SK-N-MC (cell line): ENCODE data around the gene TBC1D7.

Experiments
- DNase-seq: peaks from one replicate; pipeline ENCODE4 v3.0.0-alpha.2; 2011; ENCODE audit warnings: low read depth, low spot score
- H3K27ac ChIP-seq: fragments of 200-600 bp; sonication (generic); 2 replicates; pipeline ENCODE4 v1.5.1; 2016; ENCODE audit warnings: mixed run types
- H3K36me3 ChIP-seq: fragments of 200-600 bp; sonication (generic); 2 replicates; pipeline ENCODE4 v1.6.1; 2017; ENCODE audit warnings: antibody characterized with exemption, low read length, mixed read lengths; ENCODE audit not compliant: insufficient read depth
- H3K4me3 ChIP-seq: fragments of 200-600 bp; sonication (generic); 2 replicates; pipeline ENCODE4 v1.5.1; 2016
- H3K9ac ChIP-seq: fragments of 200-600 bp; sonication (generic); 2 replicates; pipeline ENCODE4 v1.8.0; 2017; ENCODE audit warnings: mixed run types, mixed read lengths; ENCODE audit not compliant: insufficient read length
- H3K9me3 ChIP-seq: fragments of 200-600 bp; sonication (generic); 2 replicates; pipeline ENCODE4 v1.6.1; 2017; ENCODE audit warnings: low read depth, mild to moderate bottlenecking, antibody characterized with exemption, low read length, moderate library complexity, mixed read lengths
- EZH2 ChIP-seq: fragments of 200-600 bp; sonication (generic); IDR thresholded peaks from one replicate; pipeline ENCODE4 v1.6.1; 2017; ENCODE audit warnings: antibody characterized with exemption
- FOXP2 ChIP-seq: optimal IDR thresholded peaks from 2 replicates; pipeline ENCODE3; 2011; ENCODE audit warnings: mild to moderate bottlenecking, moderate library complexity; ENCODE audit not compliant: insufficient read depth; ENCODE audit errors: extremely low read length, control extremely low read depth
- POLR2AphosphoS5 ChIP-seq: IDR thresholded peaks from 2 replicates; pipeline ENCODE4 v1.6.1; 2012; ENCODE audit warnings: mild to moderate bottlenecking, low read depth, low read length, borderline replicate concordance

Gene TBC1D7

GRCh38 chr6:13362412-13362811, 34.1 kb upstream of the TBC1D7 start:
- Histone ChIP-seq H3K9me3 (no peaks in the 10 kb centered on the region), H3K9ac (no peak overlapping the region), H3K36me3 (no peaks in the 10 kb centered on the region), H3K27ac (no peak overlapping the region), H3K4me3 (no peak overlapping the region)
- TF ChIP-seq EZH2 (no peak), FOXP2 (no peak), POLR2AphosphoS5 (no peak)
- DNase-seq: no peak

DNA sequence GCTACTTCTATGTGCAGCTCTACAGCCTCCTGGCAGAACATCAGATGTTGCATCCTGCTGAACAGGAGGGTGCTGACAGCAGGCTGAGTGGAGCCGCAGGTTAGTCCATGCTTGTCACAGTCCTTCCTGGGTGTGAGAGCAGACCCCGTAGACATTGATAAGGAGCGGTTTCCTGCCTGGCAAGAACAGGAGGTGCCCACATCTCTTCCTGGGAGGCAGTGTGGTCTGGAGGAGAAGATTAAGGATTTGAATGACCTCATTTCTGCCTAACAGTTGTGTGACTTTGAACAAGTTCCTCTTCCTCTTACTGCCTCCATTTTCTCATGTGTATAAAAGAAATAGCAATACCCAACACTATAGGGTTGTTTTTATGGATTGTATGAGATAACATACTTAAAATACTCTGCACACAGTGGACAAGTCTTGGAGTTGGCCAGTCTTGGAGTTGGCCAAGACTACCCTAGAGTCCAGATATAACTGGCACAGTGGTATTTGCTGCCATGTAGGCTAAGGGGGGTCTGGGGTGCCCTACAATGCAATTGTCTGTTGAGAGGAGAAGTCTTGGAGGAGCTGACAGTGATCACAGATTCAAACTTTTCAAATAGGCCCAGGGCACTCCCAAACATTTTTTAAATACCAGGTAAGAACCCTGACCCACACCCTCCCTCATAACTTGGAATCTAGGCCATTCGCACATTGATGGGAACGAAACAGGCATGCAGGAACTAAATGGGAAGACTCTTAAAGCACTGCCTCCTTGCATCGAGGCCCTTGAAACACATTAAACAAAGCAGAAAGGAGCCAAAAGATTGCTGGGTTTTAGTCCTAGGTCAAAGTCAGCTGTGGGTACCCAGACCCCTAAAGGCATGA, 32.6 kb upstream of the TBC1D7 start:
- no peaks in the 10 kb centered on the region for H3K36me3 ChIP-seq
- no peak overlapping the region for H3K27ac ChIP-seq
- H3K4me3 ChIP-seq: no peak overlapping the region
- DNase-seq: no peak
- H3K9me3 ChIP-seq: no peaks in the 10 kb centered on the region
- TF ChIP-seq FOXP2: no peak
- TF ChIP-seq EZH2: no peak
- no peak for TF ChIP-seq POLR2AphosphoS5
- H3K9ac ChIP-seq: no peak overlapping the region

- Histone ChIP-seq H3K36me3 (no peaks in the 10 kb centered on the region), H3K4me3 (no peak overlapping the region), H3K9me3 (no peaks in the 10 kb centered on the region), H3K27ac (no peak overlapping the region), H3K9ac (no peak overlapping the region)
- TF ChIP-seq FOXP2 (no peak), EZH2 (no peak)
- no peak for DNase-seq
Observed at GRCh38 chr6:13359287-13359686, 30.9 kb upstream of the TBC1D7 start.

DNA sequence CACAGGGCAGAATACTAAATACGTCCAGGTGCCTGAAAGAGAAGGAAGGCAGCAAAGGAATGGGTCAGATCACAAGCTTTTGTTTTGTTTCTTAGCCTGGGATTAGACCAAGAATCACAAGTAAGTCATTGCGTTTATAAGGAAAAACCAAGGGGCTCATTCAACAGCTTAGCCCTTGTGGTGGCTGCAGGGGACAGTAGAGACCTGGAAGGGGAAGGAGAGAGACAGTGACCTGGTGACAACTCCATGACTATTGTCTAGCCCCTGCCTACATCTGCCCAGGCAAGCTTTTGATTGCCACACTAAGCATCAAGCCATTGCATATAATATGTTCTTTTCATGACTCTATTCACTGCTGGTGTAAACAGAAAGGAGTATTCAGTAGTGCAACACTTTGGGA, 30.2 kb upstream of the TBC1D7 start:
- TF ChIP-seq EZH2: no peak
- TF ChIP-seq POLR2AphosphoS5: no peak
- TF ChIP-seq FOXP2: no peak
- no peak overlapping the region for H3K27ac ChIP-seq
- no peak overlapping the region for H3K4me3 ChIP-seq
- H3K36me3 ChIP-seq: no peaks in the 10 kb centered on the region
- H3K9me3 ChIP-seq: no peaks in the 10 kb centered on the region
- no peak for DNase-seq
- no peak overlapping the region for H3K9ac ChIP-seq

GRCh38 chr6:13357551-13358075, 29.3 kb upstream of the TBC1D7 start:
- H3K9ac ChIP-seq: no peak overlapping the region
- no peak overlapping the region for H3K4me3 ChIP-seq
- no peaks in the 10 kb centered on the region for H3K9me3 ChIP-seq
- no peak overlapping the region for H3K27ac ChIP-seq
- TF ChIP-seq EZH2 (no peak), FOXP2 (no peak), POLR2AphosphoS5 (no peak)
- DNase-seq: no peak
- H3K36me3 ChIP-seq: no peaks in the 10 kb centered on the region

DNA sequence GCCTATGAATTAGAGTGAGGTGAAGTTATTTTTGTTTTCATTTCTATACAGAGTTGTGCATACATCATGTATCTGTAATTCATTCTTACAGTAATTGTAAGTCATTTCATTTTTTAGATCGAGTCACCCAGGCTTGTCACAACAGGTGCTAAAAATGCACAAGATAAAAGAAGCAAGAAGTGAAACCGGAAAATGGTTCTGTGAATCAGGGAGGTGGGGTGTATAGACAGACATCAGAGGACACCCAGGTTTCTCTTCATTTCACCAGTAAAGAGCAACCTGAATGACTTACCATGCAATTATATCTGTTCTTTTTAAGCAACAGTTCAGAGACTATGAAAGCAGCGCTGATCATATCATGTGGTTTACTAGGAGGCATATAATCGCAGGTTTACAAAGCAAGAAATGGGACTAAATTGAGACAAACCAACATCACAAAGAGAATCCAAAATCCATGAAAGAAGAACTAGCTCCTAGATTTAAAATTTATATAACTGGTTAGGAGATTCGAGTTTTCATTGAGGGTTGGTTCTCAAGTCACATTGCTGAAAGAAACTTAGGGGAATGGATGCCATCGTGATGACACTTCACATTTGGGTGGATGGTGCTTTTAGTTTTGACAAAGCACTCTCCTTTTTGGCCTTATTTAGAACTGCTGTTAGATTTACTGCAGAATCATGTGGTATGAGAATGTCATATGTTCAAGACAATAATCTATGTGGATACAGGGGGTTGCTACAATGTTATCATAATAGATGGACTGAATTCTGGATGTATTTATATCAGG, 27.9 kb upstream of the TBC1D7 start:
- H3K9ac ChIP-seq: no peak overlapping the region
- no peak overlapping the region for H3K27ac ChIP-seq
- H3K4me3 ChIP-seq: no peak overlapping the region
- TF ChIP-seq EZH2 (no peak), POLR2AphosphoS5 (no peak), FOXP2 (no peak)
- H3K9me3 ChIP-seq: no peaks in the 10 kb centered on the region
- DNase-seq: no peak
- no peaks in the 10 kb centered on the region for H3K36me3 ChIP-seq

DNA sequence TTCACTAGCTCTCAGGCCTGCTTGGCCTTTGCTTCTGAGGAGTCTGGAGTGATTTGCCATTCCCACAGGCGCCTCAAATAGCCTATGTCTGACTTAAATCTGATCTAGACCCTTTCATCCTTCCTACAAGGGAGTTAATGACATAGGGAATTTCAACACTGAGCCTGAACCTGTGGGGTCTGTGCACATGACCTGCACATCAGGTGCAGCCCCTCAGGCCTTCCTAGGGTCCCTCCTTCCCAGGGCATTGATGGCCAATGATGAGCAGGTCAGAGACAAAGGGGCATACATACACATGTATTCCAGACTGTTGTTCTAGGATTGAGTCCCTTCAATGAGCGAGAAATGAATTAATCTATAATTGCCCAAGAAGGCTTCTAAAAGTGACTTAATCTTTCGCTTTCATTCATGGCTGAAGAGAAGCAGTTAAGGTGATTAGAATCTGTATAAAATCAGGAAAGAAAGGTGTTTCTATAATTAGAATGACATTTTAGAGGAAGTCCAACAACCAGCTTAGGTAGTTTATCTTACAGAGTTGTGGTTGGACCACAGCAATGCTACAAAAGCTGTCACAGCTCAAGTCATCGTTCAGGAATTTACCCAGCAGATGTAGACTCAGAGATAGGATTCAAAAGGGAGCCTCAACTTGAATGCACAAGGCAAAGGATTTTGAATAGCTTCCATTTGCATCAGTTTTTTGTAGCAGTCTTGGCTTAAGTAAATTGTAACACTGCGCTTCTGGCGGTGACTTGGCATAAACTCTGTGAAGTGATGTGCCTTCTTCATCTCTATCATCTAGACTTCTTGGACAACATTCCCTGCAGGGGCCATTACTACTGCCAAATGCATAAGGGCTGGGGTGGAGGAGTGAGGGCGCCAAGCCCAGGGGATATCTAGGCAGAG, 27.0 kb upstream of the TBC1D7 start:
- TF ChIP-seq POLR2AphosphoS5: no peak
- no peak for TF ChIP-seq FOXP2
- no peak for TF ChIP-seq EZH2
- Histone ChIP-seq H3K27ac (no peak overlapping the region), H3K9ac (no peak overlapping the region), H3K9me3 (no peaks in the 10 kb centered on the region), H3K4me3 (no peak overlapping the region), H3K36me3 (no peaks in the 10 kb centered on the region)
- no peak for DNase-seq
